Suppressor macrophage treated with lipopolysaccharide for 1 hour (primary cell): ENCODE results near the gene ATE1.
A peak's percentile ranks its signal among the peaks of the same experiment; 100 is the strongest.
"Not testable (repeated sequence)": the region's sequence is repeated elsewhere in the genome, so short reads cannot be mapped to it uniquely, and the experiment has no call there.

ENCODE experiments used
- DNase-seq, 3 donors: peaks; one replicate each; pipeline ENCODE4 v3.0.0-alpha.2; 2020 to 2022

ATE1 gene

GRCh38 chr10:121781101-121781500 lies 146.7 kb downstream of the ATE1 start:
- DNase-seq: no peak

GRCh38 chr10:121774813-121775212 lies 153.0 kb downstream of the ATE1 start:
- DNase-seq: no peak

GRCh38 chr10:121774404-121774803 lies 153.4 kb downstream of the ATE1 start:
- no peak for DNase-seq

GRCh38 chr10:121772884-121773283 lies 154.9 kb downstream of the ATE1 start:
- DNase-seq: no peak

GRCh38 chr10:121772406-121772805 lies 155.4 kb downstream of the ATE1 start:
- DNase-seq: no peak

GRCh38 chr10:121771966-121772365 lies 155.9 kb downstream of the ATE1 start:
- no peak for DNase-seq

GRCh38 chr10:121766426-121766825 lies 161.4 kb downstream of the ATE1 start:
- DNase-seq: no peak

GRCh38 chr10:121765204-121765603 lies 162.6 kb downstream of the ATE1 start:
- no peak for DNase-seq

GRCh38 chr10:121764233-121764942 lies 163.4 kb downstream of the ATE1 start:
- DNase-seq: no peak

- DNase-seq: not testable (repeated sequence)
These were observed 170.6 kb downstream of the ATE1 start for GRCh38 chr10:121757241-121757640.

GRCh38 chr10:121755496-121755895 lies 172.3 kb downstream of the ATE1 start:
- DNase-seq: not testable (repeated sequence)

- no peak for DNase-seq
These were observed 173.2 kb downstream of the ATE1 start for GRCh38 chr10:121754666-121755065.

GRCh38 chr10:121753726-121754476 lies 173.9 kb downstream of the ATE1 start:
- peak; percentile 55 to 89 (median 79) for DNase-seq

GRCh38 chr10:121751191-121751760 lies 176.6 kb downstream of the ATE1 start:
- DNase-seq: no peak

GRCh38 chr10:121747163-121747775 lies 180.6 kb downstream of the ATE1 start:
- no peak for DNase-seq

GRCh38 chr10:121741248-121741792 lies 186.5 kb downstream of the ATE1 start:
- DNase-seq: no peak

GRCh38 chr10:121740069-121740468 lies 187.8 kb downstream of the ATE1 start:
- DNase-seq: no peak

GRCh38 chr10:121739114-121739513 lies 188.7 kb downstream of the ATE1 start:
- no peak for DNase-seq

- DNase-seq: no peak
These were observed 191.3 kb downstream of the ATE1 start for GRCh38 chr10:121736315-121737130.

GRCh38 chr10:121735263-121735662 lies 192.6 kb downstream of the ATE1 start:
- no peak for DNase-seq

- DNase-seq: peak; percentile 50 to 70 (median 57)
These were observed 193.2 kb downstream of the ATE1 start for GRCh38 chr10:121734589-121735045.
